Testis (tissue), 2 donors: ENCODE measurements around the gene PLAAT3.

Experiments used
- POLR2A ChIP-seq: fragments of 450-650 bp; IDR thresholded peaks from one replicate; pipeline ENCODE4 v1.6.1; 2017; ENCODE audit warnings: antibody characterized with exemption, mild to moderate bottlenecking, moderate library complexity
- TF ChIP-seq, protein P1 (sequence below), 3 experiments: fragments of 450-650 bp in 2 of 3; fragments of 200-600 bp in 1 of 3; sonication (generic) in 1 of 3; IDR thresholded peaks; one replicate each; pipeline ENCODE4 v1.5.1; 2016 to 2019; ENCODE audit warnings: antibody characterized with exemption in 3 of 3, mild to moderate bottlenecking in 2 of 3, moderate library complexity in 1 of 3

- no peak for TF ChIP-seq POLR2A
- TF ChIP-seq, protein P1, sequence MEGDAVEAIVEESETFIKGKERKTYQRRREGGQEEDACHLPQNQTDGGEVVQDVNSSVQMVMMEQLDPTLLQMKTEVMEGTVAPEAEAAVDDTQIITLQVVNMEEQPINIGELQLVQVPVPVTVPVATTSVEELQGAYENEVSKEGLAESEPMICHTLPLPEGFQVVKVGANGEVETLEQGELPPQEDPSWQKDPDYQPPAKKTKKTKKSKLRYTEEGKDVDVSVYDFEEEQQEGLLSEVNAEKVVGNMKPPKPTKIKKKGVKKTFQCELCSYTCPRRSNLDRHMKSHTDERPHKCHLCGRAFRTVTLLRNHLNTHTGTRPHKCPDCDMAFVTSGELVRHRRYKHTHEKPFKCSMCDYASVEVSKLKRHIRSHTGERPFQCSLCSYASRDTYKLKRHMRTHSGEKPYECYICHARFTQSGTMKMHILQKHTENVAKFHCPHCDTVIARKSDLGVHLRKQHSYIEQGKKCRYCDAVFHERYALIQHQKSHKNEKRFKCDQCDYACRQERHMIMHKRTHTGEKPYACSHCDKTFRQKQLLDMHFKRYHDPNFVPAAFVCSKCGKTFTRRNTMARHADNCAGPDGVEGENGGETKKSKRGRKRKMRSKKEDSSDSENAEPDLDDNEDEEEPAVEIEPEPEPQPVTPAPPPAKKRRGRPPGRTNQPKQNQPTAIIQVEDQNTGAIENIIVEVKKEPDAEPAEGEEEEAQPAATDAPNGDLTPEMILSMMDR (IDR thresholded peaks at IDR 0.05) = no peak
Measured at GRCh38 chr11:63643205-63643604, 29.0 kb upstream of the PLAAT3 start.
